Activated T-cell treated with anti-CD3 and anti-CD28 coated beads, Interleukin-2, amount 50 U/mL, for 24 hours (primary cell): ENCODE data around the gene SPINK6.

Experiments used
- DNase-seq: peaks from one replicate; pipeline ENCODE4 v3.0.0-alpha.2; 2020
- H3K27ac Mint-ChIP-seq: 2 replicates; pipeline ENCODE4 v1.8.0; 2020; ENCODE audit warnings: mild to moderate bottlenecking, mixed read lengths
- H3K27me3 Mint-ChIP-seq: 2 replicates; pipeline ENCODE4 v1.8.0; 2020; ENCODE audit warnings: mixed read lengths
- H3K36me3 Mint-ChIP-seq: 2 replicates; pipeline ENCODE4 v1.8.0; 2020; ENCODE audit warnings: low read depth, mixed read lengths
- H3K4me1 Mint-ChIP-seq: 2 replicates; pipeline ENCODE4 v1.8.0; 2020; ENCODE audit warnings: low read depth, mixed read lengths
- H3K4me3 Mint-ChIP-seq: 2 replicates; pipeline ENCODE4 v1.8.0; 2020; ENCODE audit warnings: mild to moderate bottlenecking, moderate library complexity, mixed read lengths
- H3K9me3 Mint-ChIP-seq: 2 replicates; pipeline ENCODE4 v1.8.0; 2020; ENCODE audit warnings: mixed read lengths

Gene SPINK6

GRCh38 chr5:148205044-148205806 is 2.4 kb downstream of the SPINK6 start:
- DNase-seq = no peak
- no peak overlapping the region for H3K4me3 Mint-ChIP-seq
- H3K36me3 Mint-ChIP-seq = no peaks in the 10 kb centered on the region
- no peaks in the 10 kb centered on the region for H3K9me3 Mint-ChIP-seq
- H3K27me3 Mint-ChIP-seq = peaks cover 10% of the 10 kb centered on the region
- H3K27ac Mint-ChIP-seq = no peak overlapping the region
- H3K4me1 Mint-ChIP-seq = no peaks in the 10 kb centered on the region

- Mint-ChIP-seq H3K4me1 (no peaks in the 10 kb centered on the region), H3K27me3 (peaks cover 10% of the 10 kb centered on the region), H3K9me3 (no peaks in the 10 kb centered on the region)
Measured at GRCh38 chr5:148205865-148206264, 3.0 kb downstream of the SPINK6 start.

GRCh38 chr5:148206620-148207019 is 3.8 kb downstream of the SPINK6 start:
- Mint-ChIP-seq H3K27me3 (peaks cover 10% of the 10 kb centered on the region), H3K36me3 (no peaks in the 10 kb centered on the region), H3K4me3 (no peak overlapping the region), H3K4me1 (no peaks in the 10 kb centered on the region), H3K27ac (no peak overlapping the region), H3K9me3 (no peaks in the 10 kb centered on the region)
- DNase-seq = no peak

More at GRCh38 chr5:148205865-148206264, 3.0 kb downstream of the SPINK6 start:
- H3K4me3 Mint-ChIP-seq = no peak overlapping the region
- no peak for DNase-seq
- no peaks in the 10 kb centered on the region for H3K36me3 Mint-ChIP-seq
- H3K27ac Mint-ChIP-seq = no peak overlapping the region

- no peak for DNase-seq
- H3K36me3 Mint-ChIP-seq = no peaks in the 10 kb centered on the region
- peaks cover 10% of the 10 kb centered on the region for H3K27me3 Mint-ChIP-seq
- no peaks in the 10 kb centered on the region for H3K4me1 Mint-ChIP-seq
- no peaks in the 10 kb centered on the region for H3K9me3 Mint-ChIP-seq
- no peak overlapping the region for H3K4me3 Mint-ChIP-seq
- no peak overlapping the region for H3K27ac Mint-ChIP-seq
Measured at GRCh38 chr5:148208226-148208625, 5.4 kb downstream of the SPINK6 start.

GRCh38 chr5:148209151-148209770 is 6.4 kb downstream of the SPINK6 start:
- H3K4me1 Mint-ChIP-seq = no peaks in the 10 kb centered on the region
- no peak for DNase-seq
- no peaks in the 10 kb centered on the region for H3K9me3 Mint-ChIP-seq
- H3K4me3 Mint-ChIP-seq = no peak overlapping the region
- no peak overlapping the region for H3K27ac Mint-ChIP-seq
- peaks cover 12% of the 10 kb centered on the region for H3K27me3 Mint-ChIP-seq
- H3K36me3 Mint-ChIP-seq = no peaks in the 10 kb centered on the region

GRCh38 chr5:148214665-148215185 is 11.9 kb downstream of the SPINK6 start:
- Mint-ChIP-seq H3K9me3 (peaks cover 4% of the 10 kb centered on the region), H3K4me3 (no peak overlapping the region), H3K36me3 (no peaks in the 10 kb centered on the region), H3K27ac (no peak overlapping the region), H3K27me3 (peaks cover 10% of the 10 kb centered on the region), H3K4me1 (no peaks in the 10 kb centered on the region)
- DNase-seq = no peak

GRCh38 chr5:148221508-148221907 is 18.7 kb downstream of the SPINK6 start:
- Mint-ChIP-seq H3K27me3 (peaks cover 29% of the 10 kb centered on the region), H3K4me3 (no peak overlapping the region), H3K27ac (no peak overlapping the region), H3K4me1 (no peaks in the 10 kb centered on the region), H3K9me3 (peaks cover 4% of the 10 kb centered on the region), H3K36me3 (no peaks in the 10 kb centered on the region)
- no peak for DNase-seq

- no peak overlapping the region for H3K4me3 Mint-ChIP-seq
- DNase-seq = no peak
- H3K36me3 Mint-ChIP-seq = no peaks in the 10 kb centered on the region
- H3K9me3 Mint-ChIP-seq = no peaks in the 10 kb centered on the region
- H3K27ac Mint-ChIP-seq = no peak overlapping the region
- no peaks in the 10 kb centered on the region for H3K4me1 Mint-ChIP-seq
- H3K27me3 Mint-ChIP-seq = peaks cover 25% of the 10 kb centered on the region
Measured at GRCh38 chr5:148224117-148224742, 21.4 kb downstream of the SPINK6 start.

GRCh38 chr5:148228392-148228984 is 25.6 kb downstream of the SPINK6 start:
- H3K27ac Mint-ChIP-seq = no peak overlapping the region
- H3K4me3 Mint-ChIP-seq = no peak overlapping the region
- H3K9me3 Mint-ChIP-seq = no peaks in the 10 kb centered on the region
- H3K4me1 Mint-ChIP-seq = no peaks in the 10 kb centered on the region
- no peaks in the 10 kb centered on the region for H3K36me3 Mint-ChIP-seq
- peaks cover 19% of the 10 kb centered on the region for H3K27me3 Mint-ChIP-seq
- DNase-seq = no peak

GRCh38 chr5:148229840-148230239 is 27.0 kb downstream of the SPINK6 start:
- no peak overlapping the region for H3K27ac Mint-ChIP-seq
- peaks cover 19% of the 10 kb centered on the region for H3K27me3 Mint-ChIP-seq
- DNase-seq = no peak

GRCh38 chr5:148230240-148230639 is 27.4 kb downstream of the SPINK6 start:
- Mint-ChIP-seq H3K27ac (no peak overlapping the region), H3K9me3 (no peaks in the 10 kb centered on the region), H3K27me3 (peaks cover 17% of the 10 kb centered on the region), H3K4me1 (no peaks in the 10 kb centered on the region), H3K4me3 (no peak overlapping the region), H3K36me3 (no peaks in the 10 kb centered on the region)
- DNase-seq = no peak

More at GRCh38 chr5:148229840-148230239, 27.0 kb downstream of the SPINK6 start:
- no peaks in the 10 kb centered on the region for H3K4me1 Mint-ChIP-seq
- H3K36me3 Mint-ChIP-seq = no peaks in the 10 kb centered on the region
- H3K9me3 Mint-ChIP-seq = no peaks in the 10 kb centered on the region
- no peak overlapping the region for H3K4me3 Mint-ChIP-seq

GRCh38 chr5:148237785-148238417 is 35.1 kb downstream of the SPINK6 start:
- DNase-seq = no peak
- H3K4me3 Mint-ChIP-seq = no peak overlapping the region

GRCh38 chr5:148238418-148238794 is 35.6 kb downstream of the SPINK6 start, which contains the start of gene MARCOL:
Gene MARCOL, plus strand, starts transcription at chr5:148238525. Its CDS starts 73 bp downstream, at chr5:148238598.
- no peaks in the 10 kb centered on the region for H3K36me3 Mint-ChIP-seq
- H3K4me1 Mint-ChIP-seq = no peaks in the 10 kb centered on the region
- no peaks in the 10 kb centered on the region for H3K9me3 Mint-ChIP-seq
- no peaks in the 10 kb centered on the region for H3K27me3 Mint-ChIP-seq
- no peak within 1 kb of the TSS for H3K27ac Mint-ChIP-seq
- H3K4me3 Mint-ChIP-seq = no peak within 1 kb of the TSS
- DNase-seq = no peak

More at GRCh38 chr5:148237785-148238417, 35.1 kb downstream of the SPINK6 start:
- Mint-ChIP-seq H3K4me1 (no peaks in the 10 kb centered on the region), H3K27me3 (no peaks in the 10 kb centered on the region), H3K27ac (no peak overlapping the region), H3K36me3 (no peaks in the 10 kb centered on the region), H3K9me3 (no peaks in the 10 kb centered on the region)

GRCh38 chr5:148248894-148249293 is 46.1 kb downstream of the SPINK6 start:
- Mint-ChIP-seq H3K4me1 (no peaks in the 10 kb centered on the region), H3K36me3 (no peaks in the 10 kb centered on the region), H3K4me3 (no peak overlapping the region), H3K9me3 (peaks cover 1% of the 10 kb centered on the region), H3K27me3 (peaks cover 4% of the 10 kb centered on the region), H3K27ac (no peak overlapping the region)
- no peak for DNase-seq
